Heart left ventricle (tissue), 16 donors: ENCODE data around the gene NPBWR2. TPM values are rescaled to one million over a fixed set of nuclear protein-coding genes. Genes with fewer than 3 reads are reported as not detected.
A peak's percentile ranks its signal among the peaks of the same experiment; 100 is the strongest.

Experiments used
- ATAC-seq, 4 donors: fragments of 200-7000 bp; cut with Tn5 transposase; one replicate each; pipeline ENCODE4 v1.9.1; 2020 to 2022; ENCODE audit warnings: moderate library complexity in 4 of 4, mild to moderate bottlenecking in 3 of 4, moderate number of reproducible peaks in 1 of 4
- DNase-seq, 5 donors: peaks; one replicate each; pipeline ENCODE4 v3.0.0-alpha.2; 2020
- H3K27ac ChIP-seq, 12 donors: fragments of 200-600 bp; sonication (generic) in 4 of 12; one replicate each; pipeline versions ENCODE4 v1.5.0 to v1.8.0; 2016 to 2022; ENCODE audit warnings: mild to moderate bottlenecking in 2 of 12
- H3K27me3 ChIP-seq, 9 donors: fragments of 200-600 bp; sonication (generic) in 2 of 9; one replicate each; pipeline versions ENCODE4 v1.5.1 to v1.8.0; 2016 to 2022; ENCODE audit warnings: mild to moderate bottlenecking in 3 of 9
- H3K36me3 ChIP-seq, 9 donors: fragments of 200-600 bp; sonication (generic) in 2 of 9; one replicate each; pipeline versions ENCODE4 v1.5.0 to v1.8.0; 2018 to 2022; ENCODE audit warnings: mild to moderate bottlenecking in 2 of 9
- H3K4me1 ChIP-seq, 12 donors: fragments of 200-600 bp; sonication (generic) in 4 of 12; one replicate each; pipeline versions ENCODE4 v1.5.0 to v1.8.0; 2016 to 2022; ENCODE audit warnings: mild to moderate bottlenecking in 3 of 12
- H3K4me3 ChIP-seq, 12 donors: fragments of 200-600 bp; sonication (generic) in 4 of 12; one replicate each; pipeline versions ENCODE4 v1.5.0 to v1.8.0; 2017 to 2022; ENCODE audit warnings: mild to moderate bottlenecking in 9 of 12, moderate library complexity in 4 of 12
- H3K9me3 ChIP-seq, 12 donors: fragments of 200-600 bp; sonication (generic) in 4 of 12; one replicate each; pipeline versions ENCODE4 v1.5.0 to v1.8.0; 2016 to 2022; ENCODE audit warnings: mild to moderate bottlenecking in 1 of 12
- CTCF ChIP-seq, 12 donors: fragments of 200-600 bp; sonication (generic) in 4 of 12; IDR thresholded peaks; one replicate each; pipeline versions ENCODE4 v1.5.0 to v1.8.0; 2018 to 2022; ENCODE audit warnings: antibody characterized with exemption in 12 of 12, mild to moderate bottlenecking in 5 of 12
- POLR2A ChIP-seq, 2 donors: fragments of 450-650 bp; IDR thresholded peaks; one replicate each; pipeline ENCODE4 v1.6.1; 2017; ENCODE audit warnings: antibody characterized with exemption in 2 of 2, mild to moderate bottlenecking in 2 of 2, moderate library complexity in 2 of 2
- WGBS, 4 donors: extraction: QIAGEN DNeasy Blood & Tissue Kit in 2 of 4; methylation state at CpG; one replicate each; pipeline versions ENCODE4 v1.1.5 to v1.1.7; 2013 to 2018; 5-methylcytosine and 5-hydroxymethylcytosine counted together
- intact Hi-C, 10 donors: fragments of 100-400 bp; cut with DNase I; formaldehyde crosslinking; loops; one replicate each; pipeline versions ENCODE4 v1.11.1 to v1.14.2; 2022
- polyA plus RNA-seq, 2 donors: library from polyadenylated mRNA; stranded (reverse); fragments of 200-250 nt; gene quantifications; one replicate each; pipeline ENCODE4 v1.2.3, GENCODE V29; 2013
- total RNA-seq, 9 donors: library from RNA; depleted of rRNA in 2 of 9; stranded (reverse); fragments of >200 nt in 2 of 9; fragmentation: NEBNext Ultra II Directional in 3 of 9; extraction: Animal tissue kit (Norgen Biotek cat#: 25700) in 3 of 9; gene quantifications; one replicate each; pipeline versions ENCODE4 v1.1.0 to v1.2.4, GENCODE V29; 2016 to 2023
- donor health status: ischemic (EF 13 %, LVEDD 7.1; RV severe dilation, severe dysfunction).
- donor health status: healthy with polysubstance abuse.
- donor health status: DM: no; HTN: yes; CAD: no.
- donor health status: DM: no; HTN: no; CAD: no.
- donor health status: ischemic (EF 25% LVEDD 6.9; RV normal size, moderate dysfunction).
- donor health status: ischemic (EF 25% LVEDD 5.7; RV mildly dilated, moderate dysfunction).
- donor health status: healthy.
- donor health status: DM: yes; HTN: yes; CAD: no.
- donor health status: ischemic (EF 35%, LVEDD 5.7; RV mildly dilated, moderate dysfunction).
- donor health status: nonischemic (EF 11% LVEDD 7.7; RV severe dilation, severe dysfunction).
- donor health status: DM: yes; HTN: yes; CAD: no.
- donor health status: PGD.
- donor health status: ischemic (EF 29% LVEDD 5.4; RV normal size, mild dysfunction).
- donor health status: nonischemic (EF 23%, LVEDD 6.1; RV moderate dilation, normal function).

NPBWR2 gene
- total and polyA plus RNA-seq, 11 donors = not detected

- Histone ChIP-seq H3K27me3 (peaks cover 3 to 24% (median 18%) of the 10 kb centered on the region in 9 donors), H3K36me3 (no peaks in the 10 kb centered on the region), H3K27ac (peak overlapping the region in 1 of 12 donors; percentile 28), H3K9me3 (no peaks in the 10 kb centered on the region), H3K4me1 (peaks cover 2 to 51% (median 27%) of the 10 kb centered on the region in 12 donors), H3K4me3 (peak overlapping the region in 10 of 12 donors; percentile 35 to 68 (median 59))
- DNase-seq (no peak), ATAC-seq (no peak)
- no peak for TF ChIP-seq POLR2A (IDR thresholded peaks at IDR 0.05)
- 27 to 43% (median 31%) methylated on average over 9 to 13 of the region's 13 CpGs for WGBS, 4 donors
- intact Hi-C loops = loop anchor here in 7 of 10 donors (1.0 to 5.0 kb wide), 5 partner anchors 37 to 174 kb away; partner anchors contain the start of gene PCMTD2 (in 1 of the 7)
Observed at GRCh38 chr20:64082820-64083377, 24.5 kb downstream of the NPBWR2 start.

- intact Hi-C loops = loop anchor here in 5 of 10 donors (2.0 to 5.0 kb wide), 4 partner anchors 39 to 175 kb away; partner anchors contain the start of gene PCMTD2 (in 1 of the 5)
- no peak for DNase-seq
- Histone ChIP-seq H3K27me3 (peaks cover 3 to 24% (median 17%) of the 10 kb centered on the region in 9 donors), H3K4me3 (peak overlapping the region in 1 of 12 donors; percentile 19), H3K36me3 (no peaks in the 10 kb centered on the region), H3K9me3 (no peaks in the 10 kb centered on the region), H3K4me1 (peaks cover 2 to 55% (median 29%) of the 10 kb centered on the region in 12 donors), H3K27ac (no peak overlapping the region)
- ATAC-seq = no peak
- TF ChIP-seq POLR2A (IDR thresholded peaks at IDR 0.05) = no peak
- TF ChIP-seq CTCF (IDR thresholded peaks at IDR 0.05) = no peak
- WGBS, 4 donors = 16 to 26% (median 20%) methylated on average over 13 of the region's 13 CpGs
Observed at GRCh38 chr20:64082126-64082731, 25.1 kb downstream of the NPBWR2 start.

- peaks cover 2 to 57% (median 29%) of the 10 kb centered on the region in 12 donors for H3K4me1 ChIP-seq
- ATAC-seq (no peak), DNase-seq (no peak)
- no peaks in the 10 kb centered on the region for H3K36me3 ChIP-seq
- TF ChIP-seq POLR2A (IDR thresholded peaks at IDR 0.05) = no peak
- TF ChIP-seq CTCF (IDR thresholded peaks at IDR 0.05) = no peak
- no peak overlapping the region for H3K27ac ChIP-seq
- H3K9me3 ChIP-seq = no peaks in the 10 kb centered on the region
- intact Hi-C loops = loop anchor here in 4 of 10 donors (2.0 to 5.0 kb wide), 3 partner anchors 39 to 176 kb away; partner anchors contain the start of gene PCMTD2 (in 1 of the 4)
- WGBS, 4 donors = 89 to 96% (median 94%) methylated on average over 6 of the region's 6 CpGs
- H3K27me3 ChIP-seq = peaks cover 3 to 24% (median 17%) of the 10 kb centered on the region in 9 donors
- H3K4me3 ChIP-seq = no peak overlapping the region
Observed at GRCh38 chr20:64081624-64081964, 25.8 kb downstream of the NPBWR2 start.

- H3K4me3 ChIP-seq = peak overlapping the region in 6 of 12 donors; percentile 49 to 93 (median 76)
- H3K36me3 ChIP-seq = peaks cover 0 to 5% (median 0%) of the 10 kb centered on the region in 9 donors
- intact Hi-C loops = loop anchor here in 4 of 10 donors (2.0 to 5.0 kb wide), 3 partner anchors 40 to 176 kb away; partner anchors contain the start of gene PCMTD2 (in 1 of the 4)
- DNase-seq (no peak), ATAC-seq (no peak)
- WGBS, 4 donors = 80 to 87% (median 84%) methylated on average over 17 of the region's 17 CpGs
- peaks cover 3 to 24% (median 17%) of the 10 kb centered on the region in 9 donors for H3K27me3 ChIP-seq
- peak overlapping the region in 6 of 12 donors; percentile 74 to 91 (median 80) for H3K27ac ChIP-seq
- peaks cover 2 to 63% (median 29%) of the 10 kb centered on the region in 12 donors for H3K4me1 ChIP-seq
- no peaks in the 10 kb centered on the region for H3K9me3 ChIP-seq
- TF ChIP-seq POLR2A (IDR thresholded peaks at IDR 0.05) = no peak
- TF ChIP-seq CTCF (IDR thresholded peaks at IDR 0.05) = no peak
Observed at GRCh38 chr20:64080813-64081623, 26.3 kb downstream of the NPBWR2 start.
